Hepatocyte (in vitro differentiated cells): ENCODE data around the gene LRFN3. TPM values are rescaled to one million over a fixed set of nuclear protein-coding genes. Genes with fewer than 3 reads are reported as not detected.

Source experiments
- DNase-seq: peaks from one replicate; pipeline ENCODE4 v3.0.0-alpha.2; 2016; ENCODE audit warnings: low spot score
- H2AFZ ChIP-seq: fragments of 200-600 bp; sonication (generic); 2 replicates; pipeline ENCODE4 v1.6.0; 2016; ENCODE audit warnings: antibody characterized with exemption, mild to moderate bottlenecking
- H3K27ac ChIP-seq: fragments of 200-600 bp; sonication (generic); 2 replicates; pipeline ENCODE4 v1.5.1; 2016; ENCODE audit warnings: mild to moderate bottlenecking
- H3K27me3 ChIP-seq: fragments of 200-600 bp; sonication (generic); 2 replicates; pipeline ENCODE4 v1.6.1; 2016
- H3K36me3 ChIP-seq: fragments of 200-600 bp; sonication (generic); replicated peaks from 2 replicates; pipeline ENCODE4 v1.5.1; 2016; ENCODE audit warnings: low read depth; ENCODE audit not compliant: insufficient read depth
- H3K4me1 ChIP-seq: fragments of 200-600 bp; sonication (generic); 2 replicates; pipeline ENCODE4 v1.5.1; 2016; ENCODE audit warnings: mild to moderate bottlenecking, moderate library complexity; ENCODE audit not compliant: insufficient read depth
- H3K4me2 ChIP-seq: fragments of 200-600 bp; sonication (generic); 2 replicates; pipeline ENCODE4 v1.6.0; 2016
- H3K4me3 ChIP-seq: fragments of 200-600 bp; sonication (generic); 2 replicates; pipeline ENCODE4 v1.5.1; 2016; ENCODE audit warnings: mild to moderate bottlenecking
- H3K79me2 ChIP-seq: fragments of 200-600 bp; sonication (generic); 2 replicates; pipeline ENCODE4 v1.6.0; 2017; ENCODE audit warnings: mild to moderate bottlenecking
- H3K9me2 ChIP-seq: fragments of 200-600 bp; sonication (generic); replicated peaks from 2 replicates; pipeline ENCODE4 v1.6.0; 2017; ENCODE audit warnings: mild to moderate bottlenecking; ENCODE audit not compliant: insufficient read depth
- H3K9me3 ChIP-seq: fragments of 200-600 bp; sonication (generic); 2 replicates; pipeline ENCODE4 v1.5.1; 2016; ENCODE audit warnings: low read depth, mild to moderate bottlenecking
- H4K20me1 ChIP-seq: fragments of 200-600 bp; sonication (generic); 2 replicates; pipeline ENCODE4 v1.6.0; 2016; ENCODE audit warnings: mild to moderate bottlenecking; ENCODE audit not compliant: insufficient read depth, poor library complexity, severe bottlenecking
- CTCF ChIP-seq: fragments of 200-600 bp; sonication (generic); IDR thresholded peaks from 2 replicates; pipeline ENCODE4 v1.5.1; 2016; ENCODE audit warnings: antibody characterized with exemption, mild to moderate bottlenecking; ENCODE audit not compliant: poor library complexity
- EZH2 ChIP-seq: fragments of 200-600 bp; sonication (generic); IDR thresholded peaks from 2 replicates; pipeline ENCODE4 v1.6.1; 2016; ENCODE audit warnings: antibody characterized with exemption, mild to moderate bottlenecking, borderline replicate concordance
- EZH2phosphoT487 ChIP-seq: fragments of 200-600 bp; sonication (generic); IDR thresholded peaks from one replicate; pipeline ENCODE4 v1.6.1; 2018; ENCODE audit warnings: antibody characterized with exemption, mild to moderate bottlenecking, low read depth, moderate library complexity; ENCODE audit not compliant: unreplicated experiment, severe bottlenecking
- WGBS: methylation state at CpG from one replicate; pipeline ENCODE4 v1.1.6; 2016; ENCODE audit warnings: low lambda C conversion rate; ENCODE audit errors: missing lambda C conversion rate; 5-methylcytosine and 5-hydroxymethylcytosine counted together
- polyA plus RNA-seq: library from polyadenylated mRNA; unstranded; fragments of >200 nt; fragmentation: Nextera tagmentation; extraction: Ambion mirVana; gene quantifications from 2 replicates; pipeline ENCODE4 v1.2.1, GENCODE V29; 2016
- total RNA-seq: library from RNA; depleted of rRNA; stranded (reverse); fragments of >200 nt; gene quantifications from 2 replicates; pipeline ENCODE4 v1.2.3, GENCODE V29; 2014

Gene LRFN3
- total and polyA plus RNA-seq, 2 experiments from 2014 or later, result 4.7 to 19.2 TPM

- Histone ChIP-seq H3K27me3 (no peaks in the 10 kb centered on the region), H3K9me2 (no peaks in the 10 kb centered on the region), H2AFZ (no peak overlapping the region), H3K4me1 (no peaks in the 10 kb centered on the region), H3K36me3 (no peaks in the 10 kb centered on the region), H3K27ac (no peak overlapping the region), H3K4me3 (no peak overlapping the region), H4K20me1 (no peaks in the 10 kb centered on the region), H3K4me2 (no peak overlapping the region), H3K9me3 (no peaks in the 10 kb centered on the region), H3K79me2 (no peaks in the 10 kb centered on the region)
- DNase-seq, result no peak
- TF ChIP-seq EZH2 (no peak), EZH2phosphoT487 (no peak), CTCF (no peak)
- 87% methylated on average over 10 of the region's 10 CpGs for WGBS
These were observed 31.7 kb upstream of the LRFN3 start for GRCh38 chr19:35904311-35905068.

GRCh38 chr19:35905178-35905727, 30.9 kb upstream of the LRFN3 start:
- Histone ChIP-seq H3K9me3 (no peaks in the 10 kb centered on the region), H4K20me1 (no peaks in the 10 kb centered on the region), H3K4me1 (no peaks in the 10 kb centered on the region), H3K4me2 (no peak overlapping the region), H2AFZ (no peak overlapping the region), H3K79me2 (no peaks in the 10 kb centered on the region), H3K27ac (no peak overlapping the region), H3K9me2 (no peaks in the 10 kb centered on the region), H3K27me3 (no peaks in the 10 kb centered on the region), H3K4me3 (no peak overlapping the region), H3K36me3 (no peaks in the 10 kb centered on the region)
- 48% methylated on average over 6 of the region's 6 CpGs for WGBS
- TF ChIP-seq CTCF, result no peak
- TF ChIP-seq EZH2phosphoT487, result no peak
- TF ChIP-seq EZH2, result no peak
- DNase-seq, result no peak

- Histone ChIP-seq H2AFZ (no peak overlapping the region), H3K27me3 (no peaks in the 10 kb centered on the region), H3K4me3 (no peak overlapping the region), H3K9me2 (no peaks in the 10 kb centered on the region), H3K36me3 (no peaks in the 10 kb centered on the region), H3K79me2 (no peaks in the 10 kb centered on the region), H3K4me2 (no peak overlapping the region), H3K4me1 (no peaks in the 10 kb centered on the region), H4K20me1 (no peaks in the 10 kb centered on the region), H3K27ac (no peak overlapping the region), H3K9me3 (no peaks in the 10 kb centered on the region)
- 29% methylated on average over 10 of the region's 12 CpGs for WGBS
- TF ChIP-seq CTCF (no peak), EZH2phosphoT487 (no peak), EZH2 (no peak)
- DNase-seq, result no peak
These were observed 28.8 kb upstream of the LRFN3 start for GRCh38 chr19:35907377-35907745.
